Activated CD8-positive, alpha-beta memory T cell treated with anti-CD3 and anti-CD28 coated beads for 48 hours (primary cell): ENCODE measurements around the gene COL5A2.

ENCODE experiments used
- DNase-seq, 3 experiments: peaks; one replicate each; pipeline ENCODE4 v3.0.0-alpha.2; 2020; ENCODE audit warnings: low read depth in 2 of 3, low spot score in 2 of 3

Gene COL5A2

DNA sequence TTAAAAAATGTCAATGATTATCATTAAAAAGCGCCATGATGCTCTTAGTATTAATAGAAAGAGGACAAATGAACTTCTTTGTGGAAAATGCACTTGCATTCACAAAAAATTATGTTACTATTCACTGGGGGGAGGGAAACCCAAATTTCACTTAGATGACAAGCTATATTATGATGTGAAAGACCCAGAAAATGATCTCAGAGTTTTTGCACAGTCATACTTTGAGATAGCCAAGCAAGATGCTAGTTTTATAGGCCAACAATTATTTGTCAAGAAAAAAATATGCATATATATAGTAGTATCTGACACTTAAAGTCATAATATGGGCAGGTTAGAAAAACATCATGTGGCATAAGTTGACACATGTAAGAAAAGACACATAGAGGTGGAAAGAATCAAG lies 31.6 kb downstream of the COL5A2 start:
- DNase-seq = no peak

DNA sequence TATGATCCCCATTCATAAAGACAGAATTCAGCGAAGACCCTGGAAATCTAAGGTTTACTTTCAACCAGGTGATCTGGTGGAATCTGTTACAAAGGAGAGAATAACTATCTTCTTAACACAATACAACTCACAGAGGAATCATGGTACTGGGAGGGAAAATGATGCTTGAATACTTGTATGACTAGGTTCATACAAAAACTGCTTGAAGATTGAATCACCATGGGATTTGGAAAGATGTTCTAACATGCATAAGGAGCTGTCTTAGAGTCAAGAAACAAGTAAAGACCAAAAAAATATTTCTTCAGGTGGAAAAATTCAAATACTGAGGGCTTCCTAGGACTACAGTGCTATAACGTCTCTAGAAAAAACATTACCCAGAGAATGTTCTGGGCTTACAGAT lies 32.2 kb downstream of the COL5A2 start:
- no peak for DNase-seq

DNA sequence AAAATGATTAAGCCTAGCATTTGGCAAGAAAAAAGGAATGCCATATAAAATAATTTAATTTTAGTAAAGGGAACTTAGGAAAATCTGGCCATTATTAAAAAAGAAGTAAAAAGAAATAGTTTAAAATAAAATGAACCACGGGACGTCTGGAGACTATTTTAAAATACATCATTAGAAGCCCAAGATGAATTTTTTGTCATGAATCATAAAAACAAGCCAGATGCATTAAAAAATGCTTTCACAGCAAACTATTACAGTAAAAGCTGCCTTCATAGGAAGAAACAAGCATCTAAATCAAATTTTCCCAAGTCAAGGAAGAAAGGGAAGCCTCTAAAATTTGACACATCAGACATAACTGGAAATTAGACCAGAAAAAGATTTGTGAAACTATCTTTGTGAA lies 33.0 kb downstream of the COL5A2 start:
- DNase-seq = no peak

DNA sequence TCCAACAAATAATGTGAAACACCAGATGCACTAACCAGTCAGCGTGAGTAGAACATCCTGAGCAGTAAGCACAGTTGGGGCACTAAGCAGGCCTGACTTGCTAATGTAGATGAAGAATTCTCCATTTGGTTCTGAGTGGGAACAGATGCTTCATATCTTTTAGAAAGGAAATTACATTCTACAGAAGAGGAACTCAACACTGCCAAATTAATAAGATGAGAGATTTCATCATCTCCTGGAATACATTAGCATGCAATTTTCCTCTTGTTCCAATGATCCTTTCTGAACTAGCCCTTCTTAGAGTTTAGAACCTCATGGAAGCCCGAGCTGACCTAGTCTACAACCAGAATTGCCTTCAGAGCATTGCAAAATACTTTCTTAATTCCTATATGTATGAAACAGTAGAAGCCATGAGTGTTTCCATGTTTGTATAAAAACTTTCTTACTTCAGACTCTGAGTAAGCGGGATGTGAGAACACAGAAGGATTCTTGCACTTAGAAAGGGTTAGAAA lies 34.8 kb downstream of the COL5A2 start:
- no peak for DNase-seq

DNA sequence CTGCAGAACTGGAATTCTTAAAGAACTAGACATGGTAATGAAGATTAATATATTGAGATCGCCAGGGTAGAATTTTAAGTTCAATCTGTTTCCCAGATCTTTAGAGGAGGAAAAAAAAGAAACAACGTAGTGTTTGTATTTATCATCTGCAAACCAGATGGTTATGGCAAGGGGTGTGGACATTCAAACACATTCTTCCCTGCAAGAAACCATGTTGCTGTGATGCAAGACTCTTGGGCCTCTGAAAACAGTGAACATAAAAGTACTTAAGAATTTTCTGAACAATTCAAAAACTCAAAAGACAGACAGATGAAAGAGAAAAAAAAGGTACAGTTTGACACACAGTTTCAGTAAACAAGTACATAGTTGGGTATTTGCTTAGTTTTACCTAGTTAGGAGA lies 35.6 kb downstream of the COL5A2 start:
- DNase-seq = no peak

DNA sequence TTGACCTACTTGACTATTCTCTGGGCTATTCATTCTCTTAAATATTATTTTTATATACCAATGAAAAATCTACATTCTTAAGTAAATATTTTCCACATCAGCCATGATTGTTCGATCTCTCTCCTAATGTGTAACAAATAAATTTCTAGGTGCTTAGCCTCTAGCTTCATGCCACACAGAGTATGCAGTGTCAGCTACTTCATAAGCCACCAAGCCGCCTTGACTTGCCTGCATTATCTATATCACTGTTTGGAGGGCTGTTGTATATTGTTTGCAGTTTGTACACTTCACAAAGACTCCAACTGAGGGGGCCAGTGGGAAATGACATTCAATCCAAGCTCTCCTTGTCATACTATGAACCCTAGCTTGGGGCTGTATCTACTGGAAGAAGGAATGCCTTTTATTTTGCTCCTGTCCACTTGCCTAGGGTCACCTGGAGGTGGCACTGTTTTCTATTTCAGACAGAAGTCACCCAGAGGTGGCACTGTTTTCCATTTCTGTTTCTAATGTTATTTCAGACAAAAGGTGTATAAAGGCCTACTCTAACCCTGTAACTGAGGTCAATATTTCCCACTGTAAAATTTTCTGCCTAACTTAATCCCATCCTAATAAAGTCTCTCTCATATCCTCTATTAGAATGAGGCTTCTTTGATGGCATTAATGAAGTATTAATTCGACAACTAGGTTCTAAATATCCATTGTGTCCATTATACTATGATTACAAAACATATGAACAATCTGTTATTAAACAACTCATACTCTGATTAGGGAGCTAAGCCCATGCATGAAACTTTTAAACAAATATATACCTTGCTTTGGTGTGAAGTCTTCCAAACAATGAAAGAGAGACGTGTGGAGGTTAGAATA lies 36.4 kb downstream of the COL5A2 start:
- peak in 1 of 3 experiments; percentile 1 for DNase-seq

DNA sequence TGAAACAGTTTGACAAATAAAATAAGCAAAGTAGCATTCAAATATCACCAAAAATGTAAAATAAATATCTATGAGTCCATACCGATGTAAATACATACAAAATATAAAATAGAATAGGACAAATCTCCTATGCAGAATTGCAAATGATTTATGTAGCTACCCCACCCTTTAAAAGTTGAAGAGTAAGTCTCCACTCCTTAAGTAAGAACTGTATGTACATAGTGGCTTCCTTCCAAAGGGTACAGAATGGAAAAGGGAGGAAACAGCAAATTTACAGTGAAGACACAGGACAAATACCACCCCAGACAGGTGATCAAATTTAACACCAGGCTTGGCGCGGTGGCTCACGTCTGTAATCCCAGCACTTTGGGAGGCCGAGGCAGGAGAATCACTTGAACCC lies 40.8 kb downstream of the COL5A2 start:
- DNase-seq = no peak

DNA sequence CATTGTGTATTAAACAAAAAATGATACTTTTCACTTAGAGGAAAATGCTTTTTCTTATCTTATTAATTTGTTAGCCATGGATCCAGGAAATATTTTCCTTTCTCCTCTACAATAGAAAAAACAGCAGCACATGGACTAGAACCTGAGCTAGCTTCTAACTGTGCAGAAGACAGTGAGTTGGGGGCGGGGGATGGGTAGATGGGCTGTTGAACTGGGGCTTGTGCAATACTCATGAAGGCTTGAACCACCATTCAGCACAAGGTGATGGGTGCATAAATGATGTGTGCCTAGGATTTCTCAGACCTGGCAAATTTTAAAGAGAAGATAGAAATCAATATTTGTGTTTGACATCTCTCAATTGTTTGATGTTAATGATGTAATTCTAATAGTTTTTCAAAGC lies 42.0 kb downstream of the COL5A2 start:
- DNase-seq = no peak

DNA sequence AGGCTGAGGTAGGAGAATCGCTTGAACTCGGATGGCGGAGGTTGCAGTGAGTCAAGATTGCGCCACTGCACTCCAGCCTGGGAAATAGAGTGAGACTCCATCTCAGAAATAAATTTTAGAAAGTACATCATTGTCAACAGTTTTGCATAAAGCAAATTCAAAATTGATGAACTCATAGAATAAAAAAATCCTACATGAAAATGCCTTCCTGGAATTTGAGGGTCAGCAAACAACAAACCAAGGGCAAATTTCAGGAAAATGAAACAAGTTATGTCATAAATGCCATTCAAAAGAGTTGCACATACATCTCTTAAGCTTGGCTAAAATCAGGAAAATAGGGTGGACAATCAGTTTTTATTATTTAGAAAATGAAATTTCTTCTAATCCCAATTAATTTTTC lies 45.1 kb downstream of the COL5A2 start:
- DNase-seq = no peak

DNA sequence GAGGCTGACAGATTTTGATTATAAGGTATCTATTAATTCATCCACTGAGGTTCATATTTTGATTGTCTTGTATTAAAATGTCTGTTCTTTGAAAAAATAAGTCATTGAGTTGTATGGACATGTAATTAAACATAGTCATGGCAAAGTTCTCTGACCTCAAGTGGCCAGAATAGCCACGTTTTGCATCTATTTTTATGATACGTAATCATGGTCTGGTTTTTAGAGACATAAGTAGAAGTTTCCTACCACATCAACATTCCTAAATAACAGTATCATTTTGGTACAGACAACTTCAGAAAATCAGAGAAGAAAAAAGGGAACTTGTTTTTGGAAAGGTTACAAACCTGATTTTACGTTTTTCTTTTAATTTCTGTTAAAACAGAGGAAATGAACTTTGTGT lies 47.6 kb downstream of the COL5A2 start:
- DNase-seq = no peak

DNA sequence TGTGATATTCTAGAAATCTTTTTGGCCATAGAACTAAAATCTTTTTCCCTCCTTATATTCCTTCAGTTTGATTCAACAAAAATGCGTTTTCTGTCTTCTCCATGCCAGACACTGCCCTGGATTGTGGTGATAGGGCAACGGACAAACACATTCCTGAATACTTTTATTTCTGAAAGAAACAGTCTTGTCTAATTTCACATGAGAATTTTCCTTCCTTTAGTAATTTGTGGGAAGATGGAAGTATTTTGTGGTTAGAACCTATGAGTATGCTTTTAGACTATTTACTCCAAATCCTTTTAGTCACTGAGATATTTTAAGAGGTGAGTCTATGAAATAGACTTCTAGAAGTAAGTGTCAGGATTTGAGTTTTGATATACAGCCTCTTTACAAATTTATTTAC lies 49.6 kb downstream of the COL5A2 start:
- no peak for DNase-seq

DNA sequence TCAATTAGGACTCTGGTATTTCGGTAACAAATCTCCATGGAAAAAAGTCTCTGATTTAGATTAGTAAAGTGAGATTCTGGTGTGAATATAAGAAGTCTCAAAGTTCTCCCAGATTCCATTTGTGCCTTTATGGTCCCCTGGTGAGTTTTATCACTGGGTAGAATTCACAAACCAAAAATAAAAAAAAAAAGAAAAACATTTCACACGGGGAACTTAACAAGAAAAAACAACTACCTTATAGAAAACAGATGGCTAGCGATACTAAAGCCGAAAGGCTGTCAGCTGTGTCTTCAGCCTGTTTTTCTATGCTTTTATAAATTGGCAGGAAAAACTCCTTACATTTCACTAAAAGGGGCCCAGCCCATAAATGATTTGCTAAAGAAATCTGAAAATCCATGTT lies 50.6 kb downstream of the COL5A2 start:
- DNase-seq = no peak

DNA sequence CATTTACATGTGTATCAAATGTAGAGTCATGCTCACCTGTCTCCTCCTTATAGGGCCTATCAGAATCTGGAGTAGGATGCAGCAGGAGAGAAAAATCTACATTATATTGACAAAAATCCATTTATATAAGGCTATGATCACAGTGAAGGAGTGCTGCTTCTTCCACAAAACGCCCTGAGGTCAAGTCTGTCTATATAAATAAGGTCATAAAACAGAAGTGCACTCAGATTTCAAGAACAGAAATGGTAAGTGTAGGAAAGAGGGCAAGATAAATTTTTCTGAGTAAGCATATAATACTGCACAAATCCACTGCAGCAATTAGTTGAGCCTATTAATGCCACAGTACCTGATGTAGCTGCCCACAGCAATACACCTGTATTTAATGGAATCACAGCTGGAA lies 51.8 kb downstream of the COL5A2 start:
- DNase-seq = no peak

DNA sequence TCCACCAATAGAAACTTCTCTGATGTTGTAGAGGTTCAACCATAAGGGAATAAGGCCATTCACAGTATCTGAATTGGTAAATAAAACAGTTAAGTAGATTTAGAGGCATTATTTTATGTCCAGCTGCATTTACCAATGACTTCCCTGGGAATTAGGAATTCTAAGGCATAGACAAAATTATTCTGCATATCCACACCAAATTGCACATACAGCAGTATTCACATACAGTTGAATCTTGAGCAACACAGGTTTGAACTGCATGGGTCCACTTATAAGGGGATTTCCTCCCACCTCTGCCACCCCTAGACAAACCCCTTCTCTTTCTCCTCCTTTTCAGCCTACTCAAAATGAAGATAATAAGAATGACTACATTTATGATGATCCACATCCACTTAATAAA lies 54.4 kb downstream of the COL5A2 start:
- no peak for DNase-seq

DNA sequence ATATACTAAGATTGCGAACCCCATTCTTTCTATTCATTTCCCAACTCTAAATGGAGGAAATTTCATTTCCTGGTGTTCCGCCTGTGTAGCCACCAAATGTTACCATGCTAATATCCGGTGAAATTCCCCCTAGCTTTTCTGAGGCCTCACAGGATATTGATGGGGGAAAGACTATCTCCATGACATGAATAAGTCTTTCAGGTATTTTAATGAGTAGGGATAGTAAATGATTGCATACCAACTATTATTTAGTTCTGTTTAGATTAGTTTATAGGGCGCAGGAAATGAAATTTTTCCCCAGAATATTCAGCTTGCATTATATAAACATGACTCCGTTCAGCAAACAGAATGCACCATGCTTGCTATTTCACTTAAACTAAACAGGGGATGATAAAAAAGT lies 55.4 kb downstream of the COL5A2 start:
- DNase-seq = no peak

DNA sequence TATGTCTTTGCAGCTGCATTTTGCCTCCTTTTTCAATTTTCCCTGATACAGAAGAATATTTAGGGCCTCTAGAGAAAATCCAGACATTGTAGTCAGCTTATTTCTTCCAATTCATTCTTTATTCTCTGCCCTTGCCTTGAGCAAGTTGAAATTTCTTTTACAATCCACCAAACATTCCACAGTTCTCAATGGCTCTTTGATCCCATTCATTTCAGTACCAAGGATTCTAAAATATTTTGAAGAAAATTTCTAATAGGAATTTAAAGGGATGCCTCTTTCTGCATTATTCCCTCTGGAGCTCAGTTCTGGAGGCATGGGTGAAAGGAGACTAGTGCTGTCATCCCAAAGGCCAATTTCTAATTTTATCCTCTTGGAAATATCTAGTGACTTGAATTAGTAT lies 61.2 kb downstream of the COL5A2 start:
- no peak for DNase-seq

DNA sequence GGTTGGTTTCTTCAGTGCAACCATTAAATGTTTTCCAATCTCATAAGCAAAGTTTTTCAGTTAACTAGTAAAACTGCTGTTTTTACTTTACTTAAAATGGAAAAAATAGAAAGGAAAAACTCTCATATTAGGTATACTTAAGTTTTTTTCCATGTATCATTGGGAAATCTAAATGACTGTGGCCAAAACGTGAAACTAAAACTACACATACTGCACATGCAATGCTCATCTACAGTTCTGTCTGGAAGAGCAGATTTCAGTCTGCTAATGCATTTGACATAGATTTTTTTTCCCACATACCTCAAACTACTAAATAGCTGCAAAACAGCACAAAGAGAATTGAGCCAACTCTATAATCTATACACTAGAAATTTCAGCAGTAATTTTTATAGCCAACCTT lies 62.6 kb downstream of the COL5A2 start:
- no peak for DNase-seq

DNA sequence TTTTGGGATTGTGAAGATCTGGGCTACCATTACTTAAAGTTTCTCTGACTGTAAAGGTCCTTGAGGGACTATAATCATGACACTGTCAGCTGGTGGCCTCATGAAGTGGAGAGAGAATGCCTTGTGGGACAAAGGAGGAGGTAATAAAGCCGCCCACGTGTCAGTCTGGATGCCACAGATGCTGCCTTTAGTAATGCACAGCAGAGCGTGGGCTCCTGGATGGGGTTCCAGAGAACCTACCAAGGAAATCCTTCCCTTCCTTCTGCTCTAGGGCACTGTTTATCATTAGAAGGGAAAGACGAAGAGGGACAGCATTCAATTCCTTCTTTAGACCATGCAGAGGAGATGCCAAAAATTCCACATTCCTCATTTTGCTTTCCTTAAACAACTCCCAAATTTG lies 63.5 kb downstream of the COL5A2 start:
- no peak for DNase-seq

DNA sequence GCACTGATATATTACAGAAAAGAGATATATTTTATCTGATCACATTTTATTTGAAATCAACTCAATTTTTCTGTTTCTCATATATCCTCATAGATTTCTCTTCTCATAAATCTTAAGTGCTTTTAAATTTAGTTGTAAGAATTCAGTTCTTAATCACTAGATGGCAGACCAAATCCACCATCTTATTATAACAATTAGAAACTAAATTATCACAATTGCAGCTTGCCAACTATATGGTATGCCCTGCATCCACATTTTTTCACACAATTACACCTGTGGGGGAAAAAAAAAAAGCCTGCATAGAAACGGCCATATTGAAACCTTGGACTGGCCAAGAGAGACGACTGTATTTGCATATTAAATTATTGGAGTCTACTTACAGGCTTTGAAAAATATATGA lies 64.4 kb downstream of the COL5A2 start:
- no peak for DNase-seq

DNA sequence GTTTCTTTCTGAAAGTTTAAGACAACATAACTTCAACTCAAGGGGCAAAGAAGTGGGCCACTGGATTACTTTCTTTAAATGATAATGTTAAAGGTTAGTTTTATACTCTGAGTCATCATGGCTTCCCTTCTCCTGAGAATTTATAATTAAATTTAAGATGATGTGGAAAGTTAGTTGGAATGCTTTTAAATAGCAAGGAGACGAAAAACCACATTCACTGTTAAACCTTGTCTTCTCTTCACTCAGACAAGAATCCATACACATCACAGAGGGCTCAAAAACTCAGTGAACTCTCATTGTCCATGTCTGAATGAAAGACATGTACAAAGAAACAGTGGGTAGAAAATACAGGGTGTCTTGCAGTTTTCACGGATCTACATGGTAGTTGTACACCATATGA lies 65.6 kb downstream of the COL5A2 start:
- no peak for DNase-seq

DNA sequence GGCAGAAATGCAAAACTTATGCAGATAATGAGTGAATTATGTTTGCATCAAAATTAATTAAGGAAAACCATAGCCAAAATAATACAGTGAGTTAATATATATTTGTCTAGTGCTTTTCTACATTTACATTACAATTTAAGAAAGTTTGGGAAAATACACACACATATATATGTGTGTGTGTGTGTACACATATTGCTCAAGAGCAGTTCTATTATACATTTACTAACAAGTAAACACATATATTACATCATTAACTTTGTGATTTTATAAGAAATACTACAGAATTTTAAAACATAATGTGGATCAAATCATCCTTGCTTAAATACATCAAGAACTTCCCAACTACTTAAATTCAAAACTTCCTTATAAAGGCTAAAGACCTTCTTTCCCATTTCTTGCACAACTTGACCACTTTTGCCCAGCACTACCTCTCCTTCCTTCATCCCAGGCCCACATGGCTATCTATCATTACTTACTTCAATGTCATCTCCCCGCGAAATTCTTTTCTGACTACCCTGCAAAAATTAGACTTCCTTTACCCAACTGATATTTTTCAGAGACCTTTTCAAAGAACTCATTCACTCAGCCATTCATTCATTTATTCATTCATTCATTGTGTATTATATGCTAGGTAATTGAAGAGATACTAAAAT lies 68.4 kb downstream of the COL5A2 start:
- no peak for DNase-seq

DNA sequence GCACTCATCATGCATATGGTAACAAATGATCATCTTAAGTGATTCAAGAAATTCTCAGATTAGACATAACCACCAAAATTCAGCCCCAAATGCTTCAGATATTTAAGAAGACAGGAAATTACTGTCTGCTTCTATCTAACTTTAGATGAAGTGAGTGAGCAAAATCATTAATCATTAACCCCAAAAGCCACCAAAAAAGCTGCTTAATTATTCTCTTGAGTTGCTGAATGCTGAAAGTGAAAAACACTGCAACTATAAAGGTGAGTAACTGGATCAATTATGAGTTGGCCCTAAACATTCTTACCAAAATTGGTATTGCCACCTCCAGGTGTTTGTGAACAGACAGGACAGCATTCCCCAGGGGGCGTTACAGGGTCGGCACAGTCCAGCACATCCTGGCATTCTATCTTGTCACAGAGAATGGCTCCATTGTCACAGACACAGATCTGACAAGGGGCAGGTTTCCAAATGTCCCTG lies 69.6 kb downstream of the COL5A2 start:
- no peak for DNase-seq

DNA sequence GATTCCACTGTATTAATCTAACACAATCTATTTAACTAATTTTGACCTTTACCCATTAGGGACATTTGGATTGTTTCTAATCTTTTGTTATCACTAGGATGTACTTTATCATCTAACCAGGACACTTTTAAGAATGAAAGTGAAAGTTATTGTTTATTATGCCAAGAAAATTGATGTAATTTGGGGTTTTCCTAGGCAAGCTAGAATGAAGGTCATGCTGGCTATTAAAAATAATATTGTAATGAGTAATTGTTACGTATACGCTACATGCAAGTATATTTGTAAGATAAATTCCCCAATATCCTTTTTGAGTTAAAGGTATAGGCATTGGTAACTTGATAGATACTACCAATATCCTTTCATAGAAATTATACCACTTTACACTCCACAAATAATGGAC lies 74.6 kb downstream of the COL5A2 start:
- no peak for DNase-seq
